PC-9 (cell line): ENCODE measurements around the gene TFAP2B.

Source experiments
- CTCF ChIP-seq: fragments of 200-600 bp; sonication (generic); conservative IDR thresholded peaks from 2 replicates; pipeline ENCODE4 v1.6.1; 2017; ENCODE audit warnings: mixed run types, antibody characterized with exemption, mild to moderate bottlenecking, moderate library complexity
- EZH2 ChIP-seq: fragments of 200-600 bp; sonication (generic); IDR thresholded peaks from 2 replicates; pipeline ENCODE4 v1.8.0; 2017; ENCODE audit warnings: antibody characterized with exemption, low read depth

GRCh38 chr6:50851049-50851845 is 32.6 kb downstream of the TFAP2B start:
- no peak for TF ChIP-seq CTCF
- TF ChIP-seq EZH2: no peak
